ENCODE results near the gene SEPTIN5.
A peak's percentile ranks its signal among the peaks of the same experiment; 100 is the strongest.

Gene SEPTIN5

DNA sequence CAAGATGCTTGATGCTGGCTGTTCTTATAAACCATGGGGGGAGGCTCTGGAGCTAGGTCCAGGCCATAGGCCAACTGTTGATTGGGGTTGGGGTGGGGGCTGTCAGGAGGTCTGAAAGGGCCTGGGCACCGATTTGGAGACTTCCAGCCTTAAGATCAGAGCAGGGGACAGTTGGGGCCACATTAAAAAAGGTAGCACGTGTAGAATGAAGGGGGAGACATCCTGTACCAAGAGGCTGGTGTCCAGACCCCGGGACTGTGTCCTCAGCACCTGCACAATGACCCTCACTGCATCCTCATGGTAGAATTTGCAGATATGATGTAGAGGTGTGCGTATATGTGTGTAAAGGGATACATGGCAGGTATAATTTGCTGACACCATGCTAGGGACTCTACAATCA lies 33.8 kb downstream of the SEPTIN5 start:
- DNase-seq (ENCODE audit: low read depth in 2 of 2), result no peak

DNA sequence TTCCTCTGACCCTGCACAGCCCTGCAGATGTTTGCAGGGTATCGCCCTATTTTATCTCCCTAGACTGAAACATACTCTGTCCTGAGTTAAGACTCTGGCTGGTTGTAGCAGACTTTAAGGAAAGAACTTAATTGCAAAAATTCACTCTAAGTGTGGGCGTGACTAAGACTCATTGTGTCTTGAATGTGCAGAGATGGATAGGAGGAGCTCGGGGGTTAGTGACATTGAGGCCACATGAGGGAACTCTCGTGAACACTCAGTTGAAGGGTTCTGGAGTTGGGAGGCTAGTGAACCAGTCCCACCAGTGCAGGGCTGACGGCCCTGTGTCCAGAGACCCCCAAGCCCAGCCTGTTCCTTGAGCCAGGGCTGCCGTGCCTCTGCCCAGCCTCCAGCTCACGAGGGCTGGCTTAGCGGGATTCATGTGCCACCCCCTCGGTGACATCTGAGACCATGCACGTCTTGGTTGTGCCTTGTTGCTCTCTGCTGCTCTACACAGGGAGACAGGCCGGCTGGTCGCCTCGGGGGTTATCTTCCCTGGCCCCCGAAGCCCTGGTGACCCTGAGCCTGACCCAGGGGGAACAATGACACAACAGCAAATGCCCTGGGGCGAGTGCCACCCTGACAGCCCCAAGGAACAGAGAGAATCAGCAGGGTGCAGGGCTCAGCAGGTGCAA lies 34.8 kb downstream of the SEPTIN5 start:
- DNase-seq (ENCODE audit: low read depth in 2 of 2), result no peak

DNA sequence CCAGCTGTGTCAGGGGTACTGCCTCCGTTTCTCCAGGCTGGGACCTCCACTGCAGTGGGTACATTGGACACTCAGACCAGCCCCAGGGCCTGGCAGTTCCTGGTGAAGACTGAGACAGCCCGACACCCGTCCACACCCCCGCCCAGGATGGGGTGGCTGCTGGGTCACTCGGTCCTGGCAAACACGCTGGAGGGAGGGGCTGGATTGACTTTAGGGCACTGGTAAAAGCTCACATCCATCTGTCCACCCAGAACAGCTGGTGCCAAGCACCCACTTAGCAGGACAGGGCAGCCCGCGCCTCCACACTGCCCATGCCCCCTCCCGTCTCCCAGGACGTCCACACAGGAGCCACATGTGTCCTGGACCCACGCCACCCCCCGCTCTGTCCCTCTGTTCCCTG lies 35.6 kb downstream of the SEPTIN5 start:
- no peak for DNase-seq (ENCODE audit: low read depth in 2 of 2)

DNA sequence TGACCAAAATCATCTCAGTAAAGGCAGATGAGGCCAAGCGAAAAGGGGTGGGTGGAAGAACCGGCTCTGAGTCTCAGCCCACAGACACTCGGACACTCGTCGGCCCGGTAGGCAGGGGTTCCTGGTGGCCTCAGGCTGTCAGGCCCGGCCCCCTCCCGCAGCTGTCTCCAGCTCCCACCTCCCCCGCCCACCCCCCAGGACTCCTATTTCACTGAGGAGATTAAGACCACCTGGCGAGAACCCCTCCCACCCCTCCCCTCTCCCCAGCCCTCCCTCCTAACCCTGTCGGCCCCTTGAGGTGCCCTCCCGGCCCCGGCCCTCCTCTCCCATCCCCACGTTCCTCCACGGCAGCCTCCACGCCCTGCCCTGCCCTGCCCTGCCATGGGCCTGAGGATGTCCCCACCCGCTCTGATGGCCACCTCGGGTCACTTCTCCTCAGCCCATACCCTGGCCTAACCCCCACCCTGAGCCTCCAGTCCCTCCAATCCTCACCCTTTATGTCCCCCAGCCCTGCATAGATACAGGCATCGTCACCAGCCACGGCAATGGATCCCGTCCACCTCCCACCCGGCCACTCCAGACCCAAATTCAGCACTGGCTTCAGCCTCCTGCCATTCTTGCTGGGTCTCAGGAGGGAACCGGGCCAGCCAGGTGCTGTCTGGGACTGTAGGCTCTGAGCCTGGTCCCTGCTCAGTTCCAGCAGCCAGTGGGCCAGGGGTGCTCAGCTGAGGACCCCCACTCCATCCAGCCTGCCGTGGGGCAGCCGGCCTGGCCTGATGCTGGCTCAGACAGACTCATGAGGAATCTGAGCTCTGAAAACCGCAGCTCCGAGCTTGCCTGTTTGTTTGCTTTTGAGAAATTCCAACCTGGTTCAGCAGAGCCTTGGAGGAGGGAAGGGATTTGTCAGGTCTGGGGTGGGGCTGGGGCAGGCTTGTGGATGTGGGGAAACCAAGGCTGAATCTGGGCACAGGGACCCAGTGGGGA lies 36.5 kb downstream of the SEPTIN5 start:
- no peak for DNase-seq (ENCODE audit: low read depth in 2 of 2)

DNA sequence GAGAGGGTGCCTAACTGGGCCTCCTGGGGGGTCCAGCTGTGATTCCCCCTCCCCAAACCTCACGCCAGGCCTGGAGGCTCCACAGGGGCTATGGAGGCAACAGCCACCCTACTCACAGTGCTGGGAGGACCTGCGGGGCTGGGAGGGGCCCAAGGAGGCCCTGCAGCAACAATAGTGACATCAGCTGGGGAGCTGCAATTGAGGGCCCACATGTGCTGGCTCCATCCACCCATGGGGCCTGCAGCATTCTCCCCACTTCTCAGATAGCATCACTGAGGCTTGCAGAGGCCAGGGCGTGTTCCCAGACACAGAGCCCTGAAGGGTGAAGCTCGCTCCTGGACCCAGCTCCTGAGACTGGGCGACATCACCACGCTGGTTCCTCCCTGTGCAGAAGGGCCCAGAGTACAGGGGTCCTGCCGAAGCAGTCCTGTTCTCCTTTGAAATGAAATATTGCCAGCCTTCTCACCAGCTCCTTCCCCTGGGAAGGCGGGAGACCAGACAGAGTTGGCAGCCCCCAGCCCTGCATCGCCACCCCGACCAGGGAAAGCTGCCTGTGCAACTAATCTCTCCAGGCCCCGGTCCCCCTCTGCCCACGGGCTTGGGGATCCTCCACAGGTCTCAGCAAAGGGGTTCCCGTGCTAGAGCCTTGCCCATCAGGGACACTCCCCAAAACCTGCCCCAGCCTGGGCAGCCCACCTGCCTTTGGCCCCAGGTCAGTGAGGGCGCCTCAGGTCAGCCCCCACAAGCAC lies 37.4 kb downstream of the SEPTIN5 start:
- DNase-seq (ENCODE audit: low read depth in 2 of 2), result no peak

DNA sequence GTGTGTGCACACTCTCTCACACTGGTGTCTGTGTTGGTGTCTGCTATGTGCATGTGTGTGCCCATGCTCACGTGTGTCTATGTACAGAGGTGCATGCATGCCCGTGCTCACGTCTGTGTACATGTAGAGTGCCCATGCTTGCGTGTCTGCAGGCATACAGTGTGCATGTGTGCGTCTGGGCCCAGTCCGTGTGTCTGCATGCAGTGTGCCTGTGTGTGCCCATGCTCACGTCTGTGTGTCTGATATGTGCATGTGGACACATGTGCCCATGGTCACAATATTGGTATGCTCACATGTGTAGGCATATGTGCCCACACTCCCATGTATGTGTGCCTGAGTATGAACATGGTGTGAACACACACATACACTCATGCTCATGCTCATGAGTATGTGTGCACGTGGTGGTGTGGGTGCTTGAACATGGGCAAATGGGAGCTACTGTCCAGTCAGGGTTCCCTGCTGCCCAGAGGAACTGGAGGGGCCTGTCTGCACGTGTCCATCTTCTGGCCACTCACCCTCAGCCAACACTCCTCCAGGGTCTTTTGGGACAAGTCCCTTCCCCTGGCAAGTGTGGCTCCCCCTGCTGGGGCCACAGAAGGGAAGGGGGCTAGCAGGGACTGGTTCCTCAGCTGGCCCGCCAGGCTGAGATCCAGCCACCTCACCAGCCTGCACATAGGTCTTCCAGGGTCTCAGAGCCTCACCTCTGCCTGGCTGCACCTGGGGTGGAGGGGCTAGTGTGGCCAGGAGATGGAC lies 39.0 kb downstream of the SEPTIN5 start:
- DNase-seq (ENCODE audit: low read depth in 2 of 2), result no peak

DNA sequence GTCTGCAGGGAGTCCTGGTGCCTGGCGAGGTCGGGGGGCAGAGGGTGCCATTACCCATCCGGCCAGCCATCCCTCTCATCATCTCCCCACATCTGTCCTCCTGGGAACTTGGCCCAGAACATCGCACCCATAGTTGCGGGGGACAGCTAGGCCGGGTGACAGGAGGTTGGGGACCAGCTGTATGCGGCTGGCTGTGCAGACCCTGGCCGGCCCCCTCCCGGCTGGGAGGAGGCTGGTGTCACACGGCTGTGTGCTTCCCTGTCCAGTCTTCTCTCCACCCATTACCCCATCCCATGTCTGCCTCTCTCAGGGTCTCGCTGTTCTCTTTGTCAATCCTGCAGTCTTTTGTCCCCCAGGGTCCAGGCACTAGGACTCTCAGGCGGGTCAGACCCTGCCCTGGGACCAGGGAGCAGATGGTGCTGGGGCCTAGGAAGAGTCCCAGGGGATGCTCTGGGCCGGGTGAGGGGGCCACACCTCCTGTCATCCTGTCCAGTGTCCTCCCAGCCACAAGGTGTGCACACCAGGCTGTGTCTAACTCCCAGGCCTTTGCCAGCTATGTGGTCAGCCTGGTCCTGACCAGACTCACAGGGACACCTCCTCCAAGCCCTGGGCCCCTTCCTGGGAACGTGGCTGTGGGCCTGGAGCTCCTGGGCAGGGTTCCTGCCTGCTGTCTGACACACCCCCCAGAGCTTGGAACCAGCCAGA lies 39.8 kb downstream of the SEPTIN5 start:
- DNase-seq (ENCODE audit: low read depth in 2 of 2), result no peak

DNA sequence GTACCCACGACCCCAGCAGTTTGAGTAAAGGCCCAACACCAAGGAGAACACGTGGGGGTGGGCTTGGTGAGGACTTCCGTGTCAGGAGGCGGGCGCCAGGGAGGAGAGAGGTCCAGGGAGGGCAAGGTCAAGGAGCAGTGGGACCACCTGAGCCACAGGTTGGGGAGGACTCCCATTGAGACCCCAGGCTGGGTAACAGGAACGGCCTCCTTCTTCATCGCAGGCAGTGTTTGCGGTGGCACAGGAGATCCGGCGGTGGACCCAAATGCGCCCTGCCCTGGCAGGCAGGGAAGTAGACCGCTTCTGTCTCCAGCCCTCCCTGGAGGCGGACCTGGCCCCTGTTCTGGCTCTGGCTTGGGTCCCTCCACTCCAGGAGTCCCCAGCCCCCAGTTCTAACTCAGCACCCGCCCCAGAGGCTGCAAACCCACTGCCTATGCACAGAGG lies 40.4 kb downstream of the SEPTIN5 start:
- no peak for DNase-seq (ENCODE audit: low read depth in 2 of 2)

DNA sequence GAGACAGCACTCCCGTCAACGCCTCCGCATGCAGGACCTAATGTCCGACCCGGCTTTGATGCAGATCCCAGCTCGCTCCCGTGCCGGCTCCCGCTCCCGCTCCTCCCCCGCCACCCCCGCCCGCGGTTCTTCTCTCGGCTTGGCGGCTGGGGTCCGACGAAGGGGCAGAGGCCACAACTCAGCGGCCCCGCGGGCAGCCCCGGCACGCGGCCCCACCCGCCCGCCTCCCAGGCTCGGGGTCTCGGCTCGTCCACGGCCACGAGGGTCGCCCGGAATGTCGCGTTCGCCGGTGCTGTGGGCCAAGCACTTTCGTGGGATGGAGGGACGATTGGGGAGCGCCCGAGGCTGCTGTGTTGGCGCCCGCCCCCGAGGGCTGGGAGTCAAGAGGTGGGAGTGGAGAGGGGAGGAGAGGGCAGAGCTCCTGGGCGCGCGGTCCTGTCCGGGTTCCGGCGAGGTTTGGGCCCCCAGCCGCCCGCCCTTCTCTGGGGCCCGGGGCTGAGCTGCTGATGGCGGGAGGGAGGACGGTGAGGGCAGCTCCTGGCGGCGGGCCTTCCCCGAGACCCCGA lies 40.9 kb downstream of the SEPTIN5 start:
- no peak for DNase-seq (ENCODE audit: low read depth in 2 of 2)

DNA sequence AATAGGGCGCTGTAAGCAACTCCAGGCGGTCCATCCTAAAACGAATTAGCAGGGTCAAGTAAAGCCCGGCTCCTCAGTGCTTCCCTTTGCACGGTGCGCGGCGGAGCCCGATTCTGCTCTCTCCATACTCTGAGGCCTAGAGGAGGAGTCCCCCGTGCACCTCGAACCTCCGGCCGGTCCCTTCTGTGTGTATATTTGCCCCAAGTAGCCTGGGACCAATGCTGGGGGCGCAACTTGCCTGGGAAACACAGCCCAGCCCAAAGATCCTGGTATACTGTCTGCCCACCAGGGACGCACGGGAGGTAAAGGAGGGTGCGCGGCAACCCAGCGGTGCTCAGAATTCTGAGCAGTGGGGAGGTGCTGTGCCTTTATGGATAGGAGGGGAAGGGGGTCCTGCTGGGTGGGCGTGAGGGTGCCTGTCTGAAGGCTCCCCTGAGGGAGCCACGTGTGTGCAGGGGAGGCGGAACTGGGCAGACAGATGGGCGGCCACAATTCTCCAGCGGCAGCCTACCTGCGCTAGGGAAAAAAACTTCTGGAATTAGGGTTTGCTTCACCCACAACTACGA lies 41.5 kb downstream of the SEPTIN5 start:
- no peak for DNase-seq (ENCODE audit: low read depth in 2 of 2)

DNA sequence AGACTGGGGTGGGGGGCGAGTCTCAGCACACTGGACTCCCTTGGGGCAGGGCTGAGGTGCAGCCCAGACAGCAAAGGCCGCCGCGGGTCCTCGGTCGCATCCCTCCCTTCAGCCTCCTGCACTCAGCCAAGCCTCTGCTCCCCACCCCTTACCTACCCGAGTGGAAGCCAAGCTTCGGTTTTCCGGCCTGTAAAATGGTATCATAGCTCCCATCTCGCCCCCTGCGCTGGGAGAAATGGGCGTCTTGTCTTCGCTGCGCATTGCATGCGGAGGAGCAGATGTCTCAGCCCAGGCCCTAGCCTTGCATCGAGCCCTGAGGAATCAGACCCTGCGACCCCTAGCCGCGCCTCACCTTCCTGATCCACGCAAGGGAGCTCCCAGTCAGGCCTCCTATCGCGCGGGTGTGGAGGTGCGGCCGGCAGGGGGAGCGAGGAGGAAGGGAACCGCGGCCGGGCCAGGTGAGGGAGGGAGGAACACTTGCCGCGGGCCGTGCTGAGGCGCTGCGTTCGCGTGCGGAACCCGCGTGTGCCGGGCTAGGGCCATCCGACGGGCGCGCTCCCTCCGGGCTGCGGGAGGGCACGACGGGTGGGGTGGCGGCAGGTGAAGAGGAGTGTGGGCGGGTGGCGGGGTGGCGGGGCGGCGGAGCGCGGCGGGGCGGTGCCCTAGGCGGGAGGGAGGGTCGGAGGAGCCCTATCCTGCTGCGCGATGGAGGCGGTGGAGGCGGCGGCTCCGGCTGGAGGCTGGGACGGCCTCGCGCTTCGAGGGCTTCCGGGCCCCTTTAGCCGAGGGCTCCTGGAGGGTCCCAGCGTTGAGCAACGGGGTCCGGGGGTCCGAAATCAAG lies 42.2 kb downstream of the SEPTIN5 start:
- peak; percentile 44 to 47 for DNase-seq (ENCODE audit: low read depth in 2 of 2)

DNA sequence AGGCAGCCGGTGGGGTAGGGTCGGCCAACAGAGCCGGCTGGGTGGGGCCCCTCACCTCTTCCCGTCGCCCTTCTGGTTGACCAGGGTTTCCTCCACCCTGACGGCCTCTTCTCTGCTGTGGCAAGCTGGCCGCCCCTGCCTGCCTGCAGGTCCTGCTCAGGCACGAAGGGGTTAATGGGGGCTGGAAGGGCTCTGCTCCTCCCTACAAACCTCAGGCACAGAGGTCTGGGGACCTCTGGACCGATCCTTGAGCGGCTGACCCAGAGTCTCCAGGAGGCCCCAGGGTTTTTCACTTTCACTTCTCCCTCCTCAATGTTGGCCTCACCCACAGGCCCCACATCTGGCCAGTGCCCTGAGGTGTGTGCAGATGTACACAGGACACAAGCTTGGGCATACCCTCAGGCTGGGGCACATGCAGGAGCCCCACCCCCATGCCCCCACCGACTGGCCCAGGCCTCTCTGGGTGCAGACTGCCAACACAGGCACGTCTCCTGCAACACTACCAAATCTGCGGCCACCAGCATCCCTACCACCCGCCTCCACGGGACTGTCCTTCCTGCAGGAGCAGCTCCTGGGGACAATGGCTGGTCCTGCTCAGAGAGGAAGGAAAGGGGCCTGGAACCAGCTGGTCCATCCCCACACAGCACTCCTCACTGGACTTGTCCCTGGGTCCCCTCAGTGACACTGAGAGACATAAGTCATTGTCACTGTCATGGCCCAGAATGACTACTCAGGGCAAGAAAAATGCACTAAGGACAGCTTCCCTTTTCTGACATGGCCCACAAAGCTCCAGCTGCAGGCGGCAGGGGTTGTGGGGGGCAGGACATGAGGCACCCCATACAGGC lies 43.1 kb downstream of the SEPTIN5 start:
- DNase-seq (ENCODE audit: low read depth in 2 of 2), result no peak

DNA sequence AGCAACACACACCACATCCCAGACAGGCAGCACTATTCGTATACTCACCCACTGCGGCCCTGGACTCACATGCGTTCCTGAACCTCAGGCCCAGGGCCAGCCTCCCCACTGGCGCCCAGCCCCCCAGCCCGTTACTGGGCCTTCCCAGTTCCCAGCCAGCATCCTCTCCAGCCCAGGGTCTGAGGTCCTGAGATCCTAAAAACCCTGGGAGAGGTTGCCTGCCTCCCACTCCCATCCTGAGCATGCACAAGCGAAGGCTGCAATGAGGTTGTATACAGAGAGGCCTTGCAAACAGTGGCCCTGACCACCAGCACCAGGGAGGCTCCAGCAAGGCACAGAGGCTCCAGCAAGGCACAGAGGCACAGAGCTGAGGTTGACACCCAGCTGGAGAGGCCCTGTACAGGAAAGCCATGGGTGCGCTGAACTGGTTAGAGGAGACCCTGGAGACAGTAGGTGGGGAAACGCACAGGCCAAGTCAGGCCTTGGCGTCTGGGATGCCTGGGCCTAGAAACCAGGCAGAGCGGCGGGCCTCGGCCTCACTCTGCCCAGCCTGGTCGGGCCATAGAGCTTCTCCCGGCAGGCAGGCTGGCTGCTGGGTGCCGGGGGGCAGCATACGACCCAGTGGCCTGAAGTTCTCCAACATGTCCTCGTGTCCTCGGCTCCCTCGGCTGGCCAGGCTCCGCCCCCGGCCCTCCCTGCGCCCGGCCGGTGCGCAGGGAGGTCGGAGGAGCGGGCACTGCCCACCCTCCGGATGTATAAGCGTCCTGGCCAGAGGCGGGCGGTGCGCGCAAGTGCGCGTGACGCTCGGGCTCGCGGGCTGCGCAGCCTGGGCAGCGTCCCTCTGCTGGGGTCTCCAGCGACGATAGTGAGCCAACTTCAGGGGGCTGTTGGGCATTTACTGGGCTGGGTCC lies 43.9 kb downstream of the SEPTIN5 start:
- DNase-seq (ENCODE audit: low read depth in 2 of 2), result no peak

DNA sequence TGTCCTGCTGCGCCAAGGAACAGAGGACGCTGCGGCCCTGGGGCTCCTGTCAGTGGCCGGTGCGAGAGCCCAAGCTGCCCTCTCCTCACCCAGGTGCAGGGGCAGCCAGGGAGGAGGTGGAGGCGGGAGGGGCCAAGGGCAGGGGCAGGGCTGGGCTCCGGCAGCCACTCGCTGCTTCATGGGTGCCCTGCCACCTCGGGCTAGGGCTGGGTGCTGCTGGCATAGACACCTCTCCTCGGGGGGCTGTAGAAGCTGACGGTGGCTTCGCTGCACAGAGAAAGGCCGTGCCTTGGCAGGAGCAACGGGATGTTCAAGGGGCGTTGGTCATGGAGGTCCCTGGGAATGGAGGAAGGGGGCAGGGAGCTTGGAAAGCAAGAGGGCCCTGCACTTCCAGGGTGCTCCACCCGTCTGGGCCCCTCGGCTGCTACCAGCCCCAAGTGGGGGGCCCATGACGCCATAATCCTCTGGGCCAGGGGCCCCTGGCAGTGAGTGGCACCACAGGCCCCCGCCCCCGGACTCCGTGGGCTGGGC lies 44.7 kb downstream of the SEPTIN5 start:
- no peak for DNase-seq (ENCODE audit: low read depth in 2 of 2)

DNA sequence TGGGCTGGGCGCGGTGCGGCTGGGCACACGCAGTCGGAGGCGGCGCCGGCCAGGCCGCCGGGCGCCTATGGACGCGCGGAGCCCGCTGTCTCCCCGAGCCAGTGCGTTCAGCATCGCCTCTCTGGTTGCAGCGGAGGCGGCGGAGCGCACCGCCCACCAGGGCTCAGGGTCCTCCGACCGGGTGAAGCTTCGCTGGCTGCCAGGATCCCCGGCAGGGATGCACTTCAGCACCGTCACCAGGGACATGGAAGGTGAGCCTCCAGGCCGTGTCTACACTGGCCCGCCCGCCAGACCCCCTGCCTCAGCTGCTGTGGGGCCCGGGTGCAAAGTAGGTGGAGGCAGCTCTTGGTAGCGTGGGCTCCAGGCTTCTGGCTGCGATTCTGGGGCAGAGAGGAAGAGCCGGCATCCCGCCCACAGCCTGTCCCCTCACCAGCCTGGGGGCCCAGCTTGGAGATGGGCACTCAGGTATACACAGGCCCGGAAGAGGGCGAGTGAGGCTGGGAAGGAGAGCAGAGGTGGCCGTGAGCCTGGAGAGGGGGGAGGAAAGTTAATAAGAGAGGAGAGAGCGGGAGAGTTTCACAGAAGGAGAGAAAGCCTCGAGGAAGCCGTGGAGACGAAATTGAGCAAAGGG lies 45.2 kb downstream of the SEPTIN5 start:
- no peak for DNase-seq (ENCODE audit: low read depth in 2 of 2)

All from stimulated activated CD4-positive, alpha-beta T cell treated with anti-CD3 and anti-CD28 coated beads, Interleukin-1b, Interleukin-23, amount 100 ng/mL, for 1 hour (primary cell).